ENCODE measurements around the gene ITPR2.

ITPR2 gene

GRCh38 chr12:26818636-26819035 lies 14.4 kb downstream of the ITPR2 start:
- no peak overlapping the region for H3K27ac ChIP-seq
- H3K36me3 ChIP-seq = peaks cover 0 to 17% (median 0%) of the 10 kb centered on the region in 11 experiments; a peak in 3 of 22 replicates
- H3K27me3 ChIP-seq = no peaks in the 10 kb centered on the region
- no peak overlapping the region for H3K9ac ChIP-seq
- no peak for TF ChIP-seq Cebpa-rat (IDR thresholded peaks at IDR 0.05)
- H3K4me2 ChIP-seq = no peak overlapping the region
- H3K9me3 ChIP-seq (replicated peaks in 1 of 11) = no peaks in the 10 kb centered on the region
- H3K4me1 ChIP-seq = peaks cover 0 to 34% (median 0%) of the 10 kb centered on the region in 10 experiments; a peak in 6 of 20 replicates
- peaks cover 0 to 64% (median 0%) of the 10 kb centered on the region in 11 experiments; a peak in 5 of 22 replicates for H4K20me1 ChIP-seq
- no peak overlapping the region for H3K4me3 ChIP-seq

DNA sequence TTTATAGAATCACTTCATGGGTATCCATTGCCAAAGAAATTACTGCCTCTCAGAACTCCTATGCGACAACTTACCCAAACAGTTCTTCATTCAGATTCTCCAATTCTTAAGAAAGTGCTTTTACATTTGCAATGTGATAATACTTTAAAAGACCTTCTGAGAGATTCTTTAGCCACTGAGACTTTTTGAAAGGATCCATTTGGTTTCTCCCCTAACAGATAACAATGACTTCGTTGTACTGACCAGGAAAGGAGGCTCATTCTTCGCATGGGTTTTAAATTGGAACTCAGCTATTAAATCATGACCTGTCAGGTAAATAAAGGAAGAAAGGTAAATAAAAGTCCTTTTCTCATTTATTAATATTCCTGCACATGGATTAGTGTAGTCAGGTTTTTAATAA lies 14.8 kb downstream of the ITPR2 start:
- Histone ChIP-seq H3K9me3 (replicated peaks in 1 of 11) (no peaks in the 10 kb centered on the region), H3K36me3 (peaks cover 0 to 22% (median 0%) of the 10 kb centered on the region in 11 experiments; a peak in 3 of 22 replicates), H4K20me1 (peaks cover 0 to 65% (median 0%) of the 10 kb centered on the region in 11 experiments; a peak in 5 of 22 replicates), H3K27me3 (no peaks in the 10 kb centered on the region), H3K4me1 (peaks cover 0 to 34% (median 0%) of the 10 kb centered on the region in 10 experiments; a peak in 6 of 20 replicates), H3K9ac (no peak overlapping the region), H3K4me2 (no peak overlapping the region), H3K27ac (no peak overlapping the region), H3K4me3 (no peak overlapping the region)
- TF ChIP-seq Cebpa-rat (IDR thresholded peaks at IDR 0.05) = no peak

- H3K4me2 ChIP-seq = peak overlapping the region in 1 of 11 experiments; percentile 24; a peak in 2 of 22 replicates
- no peak overlapping the region for H3K4me3 ChIP-seq
- no peak overlapping the region for H3K9ac ChIP-seq
- H3K9me3 ChIP-seq (replicated peaks in 1 of 11) = peaks cover 0 to under 1% (median 0%) of the 10 kb centered on the region in 11 experiments; a peak in 1 of 22 replicates
- peaks cover 0 to 30% (median 0%) of the 10 kb centered on the region in 10 experiments; a peak in 6 of 20 replicates for H3K4me1 ChIP-seq
- H3K27me3 ChIP-seq = no peaks in the 10 kb centered on the region
- no peak overlapping the region for H3K27ac ChIP-seq
- peaks cover 0 to 55% (median 0%) of the 10 kb centered on the region in 11 experiments; a peak in 5 of 22 replicates for H4K20me1 ChIP-seq
- H3K36me3 ChIP-seq = peaks cover 0 to 28% (median 0%) of the 10 kb centered on the region in 11 experiments; a peak in 5 of 22 replicates
- TF ChIP-seq Cebpa-rat (IDR thresholded peaks at IDR 0.05) = no peak
Measured at GRCh38 chr12:26817183-26817591, 15.8 kb downstream of the ITPR2 start.

- Histone ChIP-seq H3K27me3 (no peaks in the 10 kb centered on the region), H3K9me3 (replicated peaks in 1 of 11) (peaks cover 0 to 9% (median 3%) of the 10 kb centered on the region in 11 experiments; a peak in 5 of 22 replicates), H3K36me3 (peaks cover 0 to 36% (median 0%) of the 10 kb centered on the region in 11 experiments; a peak in 5 of 22 replicates), H3K4me2 (no peak overlapping the region), H4K20me1 (peaks cover 0 to 42% (median 0%) of the 10 kb centered on the region in 11 experiments; a peak in 3 of 22 replicates), H3K9ac (no peak overlapping the region), H3K4me3 (no peak overlapping the region), H3K27ac (no peak overlapping the region), H3K4me1 (peaks cover 0 to 36% (median 5%) of the 10 kb centered on the region in 10 experiments; a peak in 10 of 20 replicates)
- TF ChIP-seq Cebpa-rat (IDR thresholded peaks at IDR 0.05) = no peak
Measured at GRCh38 chr12:26813812-26814211, 19.2 kb downstream of the ITPR2 start.

- Histone ChIP-seq H3K9ac (no peak overlapping the region), H3K27ac (no peak overlapping the region), H3K4me3 (no peak overlapping the region), H3K4me1 (peaks cover 0 to 23% (median 5%) of the 10 kb centered on the region in 10 experiments; a peak in 10 of 20 replicates), H3K9me3 (replicated peaks in 1 of 11) (peaks cover 0 to 9% (median 3%) of the 10 kb centered on the region in 11 experiments; a peak in 5 of 22 replicates), H3K36me3 (peaks cover 0 to 30% (median 0%) of the 10 kb centered on the region in 11 experiments; a peak in 5 of 22 replicates), H3K4me2 (peak overlapping the region in 4 of 11 experiments; percentile 1 to 33 (median 22); a peak in 4 of 22 replicates), H4K20me1 (peaks cover 0 to 61% (median 0%) of the 10 kb centered on the region in 11 experiments; a peak in 4 of 22 replicates), H3K27me3 (no peaks in the 10 kb centered on the region)
- TF ChIP-seq Cebpa-rat (IDR thresholded peaks at IDR 0.05) = no peak
Measured at GRCh38 chr12:26810330-26810729, 22.7 kb downstream of the ITPR2 start.

DNA sequence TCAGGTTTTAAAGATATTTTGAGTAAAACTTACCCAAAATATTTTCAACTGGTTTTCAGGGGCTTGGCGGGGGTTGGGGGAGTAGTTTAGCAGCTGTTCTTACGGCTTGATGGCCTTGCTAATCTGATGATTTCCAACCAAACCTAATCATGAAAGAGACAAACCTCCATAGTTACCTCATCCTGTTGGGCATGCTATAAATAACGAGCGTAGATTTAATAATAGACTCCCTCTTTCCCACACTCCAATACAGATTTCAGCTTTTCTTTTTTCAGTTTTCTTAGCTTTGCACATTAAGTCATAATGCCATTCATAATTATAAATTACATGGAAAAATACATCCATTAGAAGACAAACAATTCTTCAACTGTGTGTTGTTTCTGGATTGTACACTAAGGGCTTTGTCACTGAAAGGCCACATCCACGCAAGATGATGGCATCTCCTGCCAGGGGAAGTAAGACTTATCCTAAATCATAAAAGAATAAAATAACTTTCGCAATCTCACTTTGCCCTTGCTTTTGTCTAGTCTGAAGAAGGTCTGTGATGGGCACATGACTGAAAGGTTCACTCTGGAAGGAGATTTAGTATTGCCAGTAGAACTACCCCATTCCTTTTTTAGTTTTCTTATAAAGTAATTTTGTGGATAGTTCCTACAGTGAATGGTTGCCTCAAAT lies 23.2 kb downstream of the ITPR2 start:
- Histone ChIP-seq H3K27me3 (no peaks in the 10 kb centered on the region), H3K4me2 (peak overlapping the region in 4 of 11 experiments; percentile 1 to 33 (median 22); a peak in 4 of 22 replicates), H3K4me1 (peaks cover 0 to 23% (median 5%) of the 10 kb centered on the region in 10 experiments; a peak in 10 of 20 replicates), H3K9me3 (replicated peaks in 1 of 11) (peaks cover 0 to 9% (median 3%) of the 10 kb centered on the region in 11 experiments; a peak in 5 of 22 replicates), H3K4me3 (no peak overlapping the region), H3K27ac (no peak overlapping the region), H4K20me1 (peaks cover 0 to 58% (median 0%) of the 10 kb centered on the region in 11 experiments; a peak in 4 of 22 replicates), H3K9ac (no peak overlapping the region), H3K36me3 (peaks cover 0 to 25% (median 0%) of the 10 kb centered on the region in 11 experiments; a peak in 5 of 22 replicates)
- TF ChIP-seq Cebpa-rat (IDR thresholded peaks at IDR 0.05) = peak in 2 of 11 experiments; percentile 33 to 34; a peak in 2 of 22 replicates

DNA sequence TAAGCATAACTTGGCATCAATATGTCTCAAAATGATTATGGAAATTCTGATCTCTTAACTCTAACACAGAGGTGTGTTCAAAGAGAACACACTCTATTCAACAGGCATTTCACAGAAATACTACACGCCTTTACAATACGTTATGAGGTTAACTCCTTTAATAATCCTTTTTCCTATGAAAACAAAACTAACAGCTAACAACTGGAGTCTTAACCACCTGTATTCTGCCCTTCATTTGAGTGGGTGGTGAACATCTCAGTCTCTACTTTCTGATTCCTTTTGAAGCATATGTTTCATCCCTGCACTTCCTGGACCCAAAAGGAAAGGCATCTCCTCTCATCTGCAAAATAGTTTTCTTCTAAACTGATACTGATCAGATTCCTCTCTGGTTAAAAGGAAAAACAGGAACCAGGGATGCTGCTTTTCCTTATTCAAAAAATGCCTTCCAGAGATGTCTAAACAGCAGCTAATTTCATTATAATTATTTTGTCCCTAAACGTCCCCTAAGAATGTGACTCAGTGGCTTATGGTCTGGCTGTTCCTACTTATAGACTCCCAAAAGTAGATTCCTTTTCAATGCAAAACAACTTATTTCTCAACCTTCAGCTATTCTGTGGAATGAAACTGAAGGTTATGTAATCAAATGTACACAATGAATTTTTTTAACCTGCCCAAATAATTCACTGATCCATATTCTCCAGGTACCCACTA lies 24.1 kb downstream of the ITPR2 start:
- H3K9me3 ChIP-seq (replicated peaks in 1 of 11) = peaks cover 0 to 9% (median 3%) of the 10 kb centered on the region in 11 experiments; a peak in 5 of 22 replicates
- no peak for TF ChIP-seq Cebpa-rat (IDR thresholded peaks at IDR 0.05)
- H3K4me3 ChIP-seq = no peak overlapping the region
- no peak overlapping the region for H3K9ac ChIP-seq
- H3K27ac ChIP-seq = no peak overlapping the region
- H3K4me1 ChIP-seq = peaks cover 0 to 31% (median 5%) of the 10 kb centered on the region in 10 experiments; a peak in 10 of 20 replicates
- H3K36me3 ChIP-seq = peaks cover 0 to 22% (median 0%) of the 10 kb centered on the region in 11 experiments; a peak in 5 of 22 replicates
- H3K4me2 ChIP-seq = 0 out of 22 replicates have a peak overlapping the region, but pooled peaks of 1 of the 11 experiments have one; percentile 23
- H4K20me1 ChIP-seq = peaks cover 0 to 56% (median 0%) of the 10 kb centered on the region in 11 experiments; a peak in 4 of 22 replicates
- no peaks in the 10 kb centered on the region for H3K27me3 ChIP-seq

- no peaks in the 10 kb centered on the region for H3K27me3 ChIP-seq
- no peak overlapping the region for H3K4me2 ChIP-seq
- H3K9me3 ChIP-seq (replicated peaks in 1 of 11) = peaks cover 0 to 9% (median 3%) of the 10 kb centered on the region in 11 experiments; a peak in 5 of 22 replicates
- no peak for TF ChIP-seq Cebpa-rat (IDR thresholded peaks at IDR 0.05)
- H3K27ac ChIP-seq = no peak overlapping the region
- H3K36me3 ChIP-seq = peaks cover 0 to 12% (median 0%) of the 10 kb centered on the region in 11 experiments; a peak in 3 of 22 replicates
- no peak overlapping the region for H3K9ac ChIP-seq
- H4K20me1 ChIP-seq = peaks cover 0 to 61% (median 0%) of the 10 kb centered on the region in 11 experiments; a peak in 3 of 22 replicates
- H3K4me3 ChIP-seq = no peak overlapping the region
- peaks cover 0 to 43% (median 7%) of the 10 kb centered on the region in 10 experiments; a peak in 11 of 20 replicates for H3K4me1 ChIP-seq
Measured at GRCh38 chr12:26807292-26807691, 25.7 kb downstream of the ITPR2 start.
